Measurements from ENCODE around the gene PSAT1. TPM values are rescaled to one million over a fixed set of nuclear protein-coding genes. Genes with fewer than 3 reads are reported as not detected.

PSAT1 gene
- total RNA-seq, 1 experiment from 2014 or later, result 179 TPM

DNA sequence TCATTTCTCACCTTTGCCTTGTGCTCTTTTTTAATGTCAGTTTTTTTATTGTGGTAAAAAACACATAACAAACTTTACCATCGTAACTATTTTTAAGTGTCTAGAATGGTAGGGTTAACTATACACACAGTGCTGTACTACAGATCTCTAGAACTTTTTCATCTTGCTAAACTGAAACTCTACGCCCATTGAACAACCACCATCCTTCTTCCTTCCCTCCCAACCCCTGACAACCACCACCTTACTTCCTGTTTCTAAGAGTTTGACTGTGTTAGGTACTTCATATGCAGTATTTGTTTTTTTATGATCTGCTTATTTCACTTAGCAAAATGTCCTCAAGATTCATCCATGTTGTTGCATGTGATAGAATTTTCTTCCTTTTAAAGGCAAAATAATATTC, 54.9 kb downstream of the PSAT1 start:
- no TSS peak for BruUV-seq (replicated peaks)

DNA sequence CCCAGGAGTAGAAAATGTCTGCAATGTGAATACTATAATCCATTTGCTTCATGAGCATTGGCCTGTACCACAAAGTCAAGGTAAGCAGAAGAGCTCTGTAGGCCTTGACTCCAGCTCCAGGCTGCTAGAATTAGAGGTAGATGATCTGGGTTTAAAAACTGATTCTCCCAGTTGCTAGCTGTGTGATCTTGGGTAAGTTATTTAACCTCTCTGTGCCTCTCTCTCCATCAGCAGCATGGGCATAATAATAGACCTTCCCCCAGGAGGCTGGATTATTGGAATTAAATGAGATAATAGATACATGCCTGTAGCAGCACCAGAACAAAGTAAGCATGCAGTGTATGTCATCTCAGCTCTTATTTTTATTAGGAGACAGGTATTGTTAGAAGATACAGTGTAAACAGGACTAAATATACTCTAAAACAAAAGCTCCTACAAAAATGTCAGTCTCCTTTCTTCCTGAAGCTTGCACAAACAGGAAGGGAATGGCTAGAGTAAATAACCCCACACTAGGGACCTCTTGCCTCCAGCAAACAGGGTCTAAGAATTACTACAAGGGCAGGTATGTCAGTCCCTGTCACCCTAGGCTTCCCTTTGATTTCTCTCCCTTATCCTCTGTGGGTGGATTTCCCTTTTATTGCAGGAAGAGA, 57.5 kb downstream of the PSAT1 start:
- H3K36me3 ChIP-seq (ENCODE audit: insufficient read depth, low read length, poor library complexity, severe bottlenecking), result no peaks in the 10 kb centered on the region
- H3K4me3 ChIP-seq (ENCODE audit: low read depth, low read length, poor library complexity, severe bottlenecking), result no peak overlapping the region
- H3K4me1 ChIP-seq (ENCODE audit: insufficient read depth, low read length, poor library complexity, severe bottlenecking), result no peaks in the 10 kb centered on the region
- no TSS peak for BruUV-seq (replicated peaks)
- TF ChIP-seq, protein P1, sequence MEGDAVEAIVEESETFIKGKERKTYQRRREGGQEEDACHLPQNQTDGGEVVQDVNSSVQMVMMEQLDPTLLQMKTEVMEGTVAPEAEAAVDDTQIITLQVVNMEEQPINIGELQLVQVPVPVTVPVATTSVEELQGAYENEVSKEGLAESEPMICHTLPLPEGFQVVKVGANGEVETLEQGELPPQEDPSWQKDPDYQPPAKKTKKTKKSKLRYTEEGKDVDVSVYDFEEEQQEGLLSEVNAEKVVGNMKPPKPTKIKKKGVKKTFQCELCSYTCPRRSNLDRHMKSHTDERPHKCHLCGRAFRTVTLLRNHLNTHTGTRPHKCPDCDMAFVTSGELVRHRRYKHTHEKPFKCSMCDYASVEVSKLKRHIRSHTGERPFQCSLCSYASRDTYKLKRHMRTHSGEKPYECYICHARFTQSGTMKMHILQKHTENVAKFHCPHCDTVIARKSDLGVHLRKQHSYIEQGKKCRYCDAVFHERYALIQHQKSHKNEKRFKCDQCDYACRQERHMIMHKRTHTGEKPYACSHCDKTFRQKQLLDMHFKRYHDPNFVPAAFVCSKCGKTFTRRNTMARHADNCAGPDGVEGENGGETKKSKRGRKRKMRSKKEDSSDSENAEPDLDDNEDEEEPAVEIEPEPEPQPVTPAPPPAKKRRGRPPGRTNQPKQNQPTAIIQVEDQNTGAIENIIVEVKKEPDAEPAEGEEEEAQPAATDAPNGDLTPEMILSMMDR (conservative IDR thresholded peaks at IDR 0.05; ENCODE audit: low read depth, low read length), result no peak
- no peak for TF ChIP-seq EZH2 (IDR thresholded peaks at IDR 0.05; ENCODE audit: borderline replicate concordance, low read depth, low read length, poor library complexity, severe bottlenecking)
- no peak overlapping the region for H3K27ac ChIP-seq (ENCODE audit: low read depth, low read length, poor library complexity, severe bottlenecking)
- CTCF ChIA-PET, result interaction anchor here (0.7 kb wide), 1 partner anchor 9 kb away, joined by 3 read pairs; no protein-coding TSS in a partner anchor
- no peaks in the 10 kb centered on the region for H3K9me3 ChIP-seq (ENCODE audit: low read depth, low read length, poor library complexity, severe bottlenecking)
- DNase-seq (ENCODE audit: low spot score), result no peak
- H3K27me3 ChIP-seq (replicated peaks; ENCODE audit: insufficient read depth, low read depth, low read length, poor library complexity), result no peaks in the 10 kb centered on the region
- POLR2A ChIA-PET (ENCODE audit: low non-redundant PET), result no interaction called here
- intact Hi-C loops (cut with micrococcal nuclease; ENCODE audit: unreplicated experiment), result no loop called here

More for the DNA sequence above, 54.9 kb downstream of the PSAT1 start:
- Histone ChIP-seq H3K9me3 (ENCODE audit: low read depth, low read length, poor library complexity, severe bottlenecking) (no peaks in the 10 kb centered on the region), H3K4me1 (ENCODE audit: insufficient read depth, low read length, poor library complexity, severe bottlenecking) (no peaks in the 10 kb centered on the region), H3K4me3 (ENCODE audit: low read depth, low read length, poor library complexity, severe bottlenecking) (no peak overlapping the region), H3K36me3 (ENCODE audit: insufficient read depth, low read length, poor library complexity, severe bottlenecking) (no peaks in the 10 kb centered on the region), H3K27ac (ENCODE audit: low read depth, low read length, poor library complexity, severe bottlenecking) (no peak overlapping the region), H3K27me3 (replicated peaks; ENCODE audit: insufficient read depth, low read depth, low read length, poor library complexity) (no peaks in the 10 kb centered on the region)
- ChIA-PET CTCF (no interaction called here), POLR2A (ENCODE audit: low non-redundant PET) (no interaction called here)
- no peak for DNase-seq (ENCODE audit: low spot score)
- intact Hi-C loops (cut with micrococcal nuclease; ENCODE audit: unreplicated experiment), result no loop called here
- no peak for TF ChIP-seq EZH2 (IDR thresholded peaks at IDR 0.05; ENCODE audit: borderline replicate concordance, low read depth, low read length, poor library complexity, severe bottlenecking)
- TF ChIP-seq, protein P1 (conservative IDR thresholded peaks at IDR 0.05; ENCODE audit: low read depth, low read length), result no peak

DNA sequence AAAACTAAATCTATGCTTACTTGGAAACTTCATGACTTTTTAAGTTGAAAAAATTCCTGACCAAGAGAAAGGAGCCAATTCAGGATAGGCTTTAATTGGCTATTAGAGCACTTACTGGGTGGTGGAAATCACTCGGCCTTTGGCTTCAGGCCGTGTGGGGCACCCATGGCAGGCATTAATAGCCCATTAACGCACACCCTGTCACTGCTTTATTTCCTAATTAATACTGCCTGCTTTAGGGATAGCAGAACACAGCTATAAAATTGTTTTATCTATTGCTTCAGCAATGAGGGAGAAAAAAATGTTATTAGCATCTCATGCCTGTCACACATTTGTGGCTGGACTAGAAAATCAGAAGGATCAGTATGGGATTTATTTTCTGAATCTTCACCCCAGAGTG, 58.1 kb downstream of the PSAT1 start:
- H3K27ac ChIP-seq (ENCODE audit: low read depth, low read length, poor library complexity, severe bottlenecking), result no peak overlapping the region
- DNase-seq (ENCODE audit: low spot score), result no peak
- CTCF ChIA-PET, result no interaction called here
- H3K27me3 ChIP-seq (replicated peaks; ENCODE audit: insufficient read depth, low read depth, low read length, poor library complexity), result no peaks in the 10 kb centered on the region
- POLR2A ChIA-PET (ENCODE audit: low non-redundant PET), result no interaction called here
- BruUV-seq (replicated peaks), result no TSS peak
- no peak for TF ChIP-seq EZH2 (IDR thresholded peaks at IDR 0.05; ENCODE audit: borderline replicate concordance, low read depth, low read length, poor library complexity, severe bottlenecking)
- TF ChIP-seq, protein P1 (conservative IDR thresholded peaks at IDR 0.05; ENCODE audit: low read depth, low read length), result no peak
- no peaks in the 10 kb centered on the region for H3K4me1 ChIP-seq (ENCODE audit: insufficient read depth, low read length, poor library complexity, severe bottlenecking)
- H3K36me3 ChIP-seq (ENCODE audit: insufficient read depth, low read length, poor library complexity, severe bottlenecking), result no peaks in the 10 kb centered on the region
- intact Hi-C loops (cut with micrococcal nuclease; ENCODE audit: unreplicated experiment), result no loop called here
- H3K9me3 ChIP-seq (ENCODE audit: low read depth, low read length, poor library complexity, severe bottlenecking), result no peaks in the 10 kb centered on the region
- no peak overlapping the region for H3K4me3 ChIP-seq (ENCODE audit: low read depth, low read length, poor library complexity, severe bottlenecking)
